Raji (cell line): ENCODE data around the gene DNASE1L3.

Experiments used
- POLR2A ChIP-seq: IDR thresholded peaks from 2 replicates; pipeline ENCODE4 v1.6.1; 2011; ENCODE audit warnings: low read depth, low read length, control low read depth; ENCODE audit not compliant: insufficient read depth

Gene DNASE1L3

DNA sequence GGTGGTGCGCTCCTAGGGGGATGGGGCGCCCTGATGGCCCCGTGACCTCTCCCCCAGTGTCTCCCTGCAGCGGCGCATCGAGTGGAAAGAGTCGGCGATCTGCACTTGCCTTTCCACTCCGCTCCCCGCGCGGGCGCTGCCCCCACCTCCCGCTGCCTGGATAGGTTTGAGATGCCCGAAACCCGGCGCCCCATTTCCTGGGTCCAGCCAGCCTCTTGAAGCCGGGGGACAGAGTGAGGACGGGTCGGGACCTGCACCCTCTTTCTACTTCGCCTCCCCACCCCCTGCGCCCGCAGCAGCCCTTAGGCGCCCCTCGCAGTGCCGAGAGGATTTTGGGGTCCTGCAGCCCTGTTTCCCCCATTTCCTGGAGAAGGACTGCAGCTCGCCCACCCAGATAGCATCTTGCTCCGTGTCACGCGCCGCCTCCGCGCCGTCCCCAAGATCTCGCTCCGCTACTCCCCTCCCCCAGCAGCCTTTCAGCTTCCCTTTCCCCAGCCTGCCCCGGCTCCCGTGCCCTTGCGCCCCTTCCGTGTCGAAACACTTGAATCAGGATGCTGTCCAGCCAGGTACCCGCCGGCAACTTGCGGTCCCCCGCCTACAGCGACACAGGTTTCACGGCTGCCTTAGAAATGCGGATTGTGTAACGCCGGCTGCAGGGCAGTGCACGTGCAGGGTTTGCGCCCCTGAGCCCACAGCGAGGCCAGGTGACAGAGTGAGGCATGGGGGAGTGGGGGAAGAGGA, 27.3 kb upstream of the DNASE1L3 start:
- TF ChIP-seq POLR2A: 0 out of 2 replicates have a peak, but pooled peaks have one; percentile 1

DNA sequence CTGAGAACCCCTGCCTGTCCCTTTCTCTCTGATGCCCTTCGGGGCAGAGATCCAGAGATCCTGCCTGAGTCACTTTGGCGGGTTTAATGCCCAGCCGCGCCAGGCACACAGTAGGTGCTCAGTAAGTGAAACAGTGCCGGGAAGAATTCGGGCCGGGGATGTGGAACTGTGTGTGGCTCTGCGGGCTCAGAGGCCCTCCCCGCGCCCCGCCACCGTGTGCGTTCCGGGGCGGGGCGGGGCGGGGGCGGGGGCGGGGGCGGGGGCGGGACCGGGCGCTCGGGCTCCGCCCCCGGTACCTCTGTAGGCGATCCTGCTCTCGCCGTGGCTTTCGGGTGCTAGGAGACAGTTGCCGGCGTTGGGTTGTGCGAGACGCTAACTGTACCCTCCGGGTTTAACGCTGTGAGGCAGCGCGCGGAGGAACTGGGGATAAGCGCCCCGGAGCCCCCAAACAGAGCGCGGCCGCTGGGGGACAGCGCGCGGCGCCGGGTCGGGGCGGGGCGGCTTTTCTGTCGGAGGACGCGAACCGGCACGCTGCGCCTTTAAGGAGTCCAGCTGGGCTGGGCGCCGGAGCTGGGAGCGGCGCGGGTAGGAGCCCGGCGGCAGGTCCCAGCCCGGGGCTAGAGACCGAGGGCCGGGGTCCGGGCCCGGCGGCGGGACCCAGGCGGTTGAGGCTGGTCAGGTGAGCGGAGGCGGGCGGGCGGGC, 26.6 kb upstream of the DNASE1L3 start, which contains the start of gene ABHD6:
Gene ABHD6, plus strand, starts transcription at position 555 of the 703 bp plus-strand sequence. CDS start 18,795 bp downstream, outside the sequence.
- peak; percentile 64 for TF ChIP-seq POLR2A

DNA sequence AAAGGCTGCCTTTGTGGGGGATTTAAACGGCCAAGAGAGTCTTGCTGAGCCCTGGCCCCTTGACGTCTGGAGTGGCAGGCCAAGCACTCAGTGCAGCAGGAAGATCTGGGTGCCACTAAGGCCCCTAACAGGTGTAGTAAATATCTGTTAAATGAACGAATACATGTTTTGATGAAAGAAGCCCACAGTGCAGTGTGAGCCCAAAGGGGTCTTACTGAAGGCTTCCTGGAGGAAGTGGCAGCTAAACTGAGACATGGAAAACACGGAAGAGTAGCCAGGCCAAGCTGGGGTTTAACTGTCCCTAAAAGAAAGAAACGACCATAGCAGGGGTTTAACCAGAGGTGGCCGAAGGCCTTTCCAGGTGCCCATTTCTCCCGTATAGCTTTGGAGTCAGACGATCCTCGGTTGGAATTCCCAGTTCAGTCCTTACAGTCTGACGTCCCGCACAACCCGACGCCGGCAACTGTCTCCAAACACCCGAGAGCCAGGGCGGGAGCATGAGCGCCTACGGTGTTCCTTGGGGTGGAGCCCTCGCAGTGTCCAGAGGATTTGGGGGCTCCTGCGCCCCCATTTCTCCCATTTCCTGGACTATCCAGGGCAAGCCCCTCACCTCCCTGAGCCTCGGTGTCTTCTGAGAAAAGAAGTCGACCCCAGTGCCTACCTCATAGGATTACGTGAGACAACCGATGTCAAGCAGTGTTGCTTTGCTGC, 25.9 kb upstream of the DNASE1L3 start:
- no peak for TF ChIP-seq POLR2A

DNA sequence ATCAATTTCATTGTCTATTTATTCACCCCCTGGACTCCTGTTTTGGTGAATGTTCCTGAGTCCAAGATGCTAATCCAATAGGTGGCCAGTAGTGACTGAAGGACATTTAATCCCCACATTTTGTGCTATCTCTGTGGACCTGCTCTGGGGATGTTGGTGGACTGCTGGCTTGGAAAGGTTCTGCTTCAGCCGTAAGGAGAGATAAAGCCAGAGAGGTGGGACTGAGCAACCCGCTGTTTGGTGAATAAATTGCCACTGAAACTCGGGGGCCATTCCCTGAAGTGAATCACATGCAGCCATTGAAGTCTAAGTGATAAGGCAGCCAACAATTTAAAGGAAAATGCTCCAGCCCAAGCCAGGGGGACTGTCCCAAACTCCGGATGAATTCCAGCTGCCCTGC, 25.2 kb upstream of the DNASE1L3 start:
- no peak for TF ChIP-seq POLR2A

DNA sequence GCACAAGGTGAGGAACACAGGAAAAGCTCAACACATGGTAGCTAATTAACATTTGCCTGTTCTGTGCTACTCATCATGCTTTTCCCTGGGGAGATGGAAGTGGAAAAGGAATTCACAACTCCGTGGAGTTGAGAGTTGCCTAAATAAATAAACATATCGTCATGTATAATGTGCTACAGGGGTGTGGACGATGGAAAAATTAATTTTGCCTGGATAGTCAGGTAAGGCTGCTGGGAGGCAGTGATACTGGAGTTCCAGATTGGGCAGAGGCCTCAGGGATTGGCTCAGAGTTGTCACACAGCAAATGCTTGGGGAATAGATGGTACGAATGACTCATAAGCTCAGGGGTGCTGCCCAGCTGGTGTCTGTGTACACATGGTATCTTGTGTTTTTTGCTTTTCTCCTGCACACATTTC, 23.8 kb upstream of the DNASE1L3 start:
- no peak for TF ChIP-seq POLR2A

DNA sequence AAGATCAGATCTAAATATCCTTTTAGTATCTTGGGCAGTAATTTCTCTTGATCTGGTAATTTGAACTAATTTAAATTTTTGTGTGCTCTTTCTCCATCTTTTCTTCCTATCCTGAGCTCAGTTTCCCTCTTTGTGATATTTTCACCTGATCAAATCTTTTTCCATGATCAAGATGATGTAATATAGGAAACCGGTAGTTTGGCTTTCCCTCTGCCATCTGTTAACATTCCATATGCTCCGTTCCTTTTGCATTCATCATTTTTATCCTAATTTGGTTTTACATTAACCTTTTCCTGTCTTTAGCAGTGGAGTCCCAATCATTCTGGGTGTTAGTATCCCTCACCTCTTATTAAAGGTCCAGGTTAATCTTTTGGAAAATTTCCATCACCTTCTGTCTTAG, 20.9 kb upstream of the DNASE1L3 start:
- TF ChIP-seq POLR2A: no peak

DNA sequence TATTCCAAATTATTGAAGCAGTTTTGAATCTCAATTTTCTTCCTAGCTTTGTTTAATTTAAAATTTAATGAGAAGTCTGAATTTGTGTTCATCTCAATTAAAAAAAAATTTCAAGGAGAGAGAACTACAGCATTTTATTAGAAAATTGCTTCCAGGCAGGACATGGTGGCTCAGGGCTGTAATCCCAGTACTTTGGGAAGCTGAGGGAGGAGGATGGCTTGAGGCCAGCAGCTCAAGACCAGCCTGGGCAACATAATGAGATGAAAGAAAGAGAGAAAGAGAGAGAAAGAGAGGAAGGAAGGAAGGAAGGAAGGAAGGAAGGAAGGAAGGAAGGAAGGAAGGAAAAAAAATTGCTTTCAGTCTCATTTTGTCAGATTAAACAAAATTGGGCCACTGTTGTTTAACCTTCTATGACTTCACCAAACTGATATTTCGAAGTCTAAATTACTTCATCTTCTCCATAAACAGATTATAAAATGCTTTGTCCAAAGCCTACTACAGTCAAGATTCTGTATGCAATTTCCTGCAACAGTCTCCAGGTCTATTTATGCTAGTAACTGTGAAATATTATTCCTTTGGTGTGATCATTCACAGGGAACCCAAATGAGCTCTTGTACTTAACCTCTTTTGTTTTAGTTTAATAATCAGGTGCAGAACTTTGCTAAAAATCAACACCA, 20.2 kb upstream of the DNASE1L3 start:
- TF ChIP-seq POLR2A: no peak

DNA sequence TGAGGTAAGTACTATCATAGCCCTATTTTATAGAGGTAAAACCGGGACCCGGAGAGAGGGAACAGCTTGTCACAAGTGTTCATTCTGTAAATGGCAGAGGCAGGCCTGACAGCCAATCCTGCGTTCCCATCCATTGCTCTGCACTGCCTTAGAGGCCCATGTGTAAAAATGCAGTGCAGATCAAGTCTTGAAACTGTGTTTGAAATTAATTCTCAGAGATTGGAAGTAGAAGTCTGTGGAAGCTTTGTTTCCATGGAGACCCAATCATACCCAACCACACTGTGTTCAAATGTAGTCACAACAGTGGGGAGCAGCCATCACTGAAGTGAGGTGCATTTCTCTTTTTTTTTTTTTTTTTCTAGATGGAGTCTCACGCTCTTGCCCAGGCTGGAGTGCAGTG, 13.1 kb upstream of the DNASE1L3 start:
- TF ChIP-seq POLR2A: no peak

DNA sequence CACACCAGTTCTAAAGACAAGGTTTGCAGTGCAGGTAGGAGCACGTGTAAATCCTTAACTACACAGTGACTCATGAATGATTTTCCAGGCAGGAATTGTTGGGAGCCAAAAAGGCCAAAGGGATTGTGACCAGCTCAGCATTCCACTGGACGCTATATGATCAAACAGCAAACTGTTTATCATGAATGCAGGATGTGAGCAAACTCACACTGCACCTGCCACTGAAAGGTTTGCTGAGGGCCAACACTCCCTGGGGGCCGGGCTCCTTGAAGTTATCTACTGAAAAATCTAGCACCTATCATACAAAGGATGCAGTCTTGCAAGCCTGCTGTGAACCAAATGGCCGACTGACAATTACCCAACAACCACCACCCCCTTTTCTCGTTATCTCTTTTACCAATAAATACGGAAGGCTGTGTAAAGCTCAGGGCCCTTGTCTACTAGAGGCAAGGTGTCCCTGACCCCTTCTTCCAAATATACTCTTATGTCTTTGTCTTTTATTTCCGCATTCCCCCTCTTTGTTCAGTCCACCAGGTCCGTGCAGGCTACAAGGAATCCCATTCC, 11.5 kb upstream of the DNASE1L3 start:
- no peak for TF ChIP-seq POLR2A

DNA sequence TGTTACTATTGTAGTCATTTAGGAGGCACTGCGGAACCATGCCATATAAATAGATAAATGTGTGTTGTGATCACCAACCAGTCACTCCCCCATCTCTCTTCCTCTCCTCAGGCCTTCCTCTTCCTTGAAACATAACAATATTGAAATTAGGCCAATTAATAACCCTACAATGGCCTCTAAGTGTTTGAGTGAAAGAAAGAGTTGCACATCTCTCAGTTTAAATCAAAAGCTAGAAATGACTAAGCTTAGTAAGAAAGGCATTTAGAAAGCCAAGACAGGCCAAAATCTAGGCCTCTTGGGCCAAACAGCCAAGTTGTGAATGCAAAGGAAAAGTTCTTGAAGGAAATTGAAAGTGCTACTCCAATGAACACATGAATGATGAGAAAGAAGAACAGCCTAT, 8.1 kb upstream of the DNASE1L3 start:
- TF ChIP-seq POLR2A: no peak

DNA sequence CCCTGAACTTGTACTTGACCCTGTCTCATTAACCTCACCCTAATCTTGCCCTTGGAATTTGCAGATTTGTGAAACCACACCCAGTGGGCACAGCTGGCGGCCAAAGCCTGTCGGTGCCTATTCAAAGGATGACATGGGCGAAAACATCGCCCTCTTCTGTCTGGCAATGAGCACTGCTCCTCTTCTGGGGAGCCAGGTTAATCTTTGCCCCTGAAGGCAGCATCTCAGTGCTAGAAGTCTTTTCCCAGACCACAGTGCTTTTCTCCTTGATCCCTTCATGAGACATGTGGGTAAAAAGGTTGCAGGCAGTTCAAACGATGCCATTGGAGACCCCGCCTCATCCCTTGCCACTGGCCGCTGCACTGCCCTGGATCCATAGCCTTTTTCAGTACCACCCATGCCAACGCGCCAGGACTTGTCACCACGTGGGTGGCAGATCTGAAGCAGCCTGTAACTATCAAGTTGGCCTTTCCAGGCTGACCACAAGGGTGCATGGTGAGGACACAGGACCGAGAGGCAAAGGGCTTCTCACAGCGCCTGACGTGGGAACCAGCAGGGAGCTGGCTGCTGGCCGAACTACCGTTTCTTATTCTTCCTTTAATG, 6.5 kb upstream of the DNASE1L3 start:
- TF ChIP-seq POLR2A: peak; percentile 41

DNA sequence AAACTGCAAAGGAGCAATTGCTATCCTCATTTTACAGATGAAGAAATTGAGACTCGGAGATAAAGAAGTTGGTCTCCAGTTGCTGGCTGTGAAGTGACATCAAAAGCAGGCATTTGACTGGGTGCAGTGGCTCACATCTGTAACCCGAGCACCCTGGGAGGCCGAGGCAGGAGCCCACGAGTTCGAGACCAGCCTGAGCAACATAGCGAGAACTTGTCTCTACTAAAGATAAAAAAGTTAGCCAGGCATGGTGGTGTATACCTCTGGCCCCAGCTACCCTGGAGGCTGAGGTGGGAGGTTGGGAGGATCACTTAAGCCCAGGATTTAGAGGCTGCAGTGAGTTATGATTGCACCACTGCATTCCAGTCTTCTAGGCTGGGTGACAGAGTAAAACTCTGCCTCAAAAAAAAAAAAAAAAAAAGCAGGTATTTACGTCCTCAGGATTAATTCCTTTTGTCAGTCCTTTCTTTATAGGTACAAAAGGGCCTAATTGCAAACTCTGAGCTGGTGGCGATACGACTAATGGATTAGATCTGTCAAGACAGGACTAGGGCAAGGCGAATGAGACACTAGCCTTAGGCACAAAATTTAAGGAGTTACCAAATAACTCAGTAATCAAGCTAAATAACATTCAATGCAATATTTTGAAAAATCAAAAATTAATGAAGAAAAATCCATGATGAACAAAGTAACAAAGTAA, 5.9 kb upstream of the DNASE1L3 start:
- no peak for TF ChIP-seq POLR2A

DNA sequence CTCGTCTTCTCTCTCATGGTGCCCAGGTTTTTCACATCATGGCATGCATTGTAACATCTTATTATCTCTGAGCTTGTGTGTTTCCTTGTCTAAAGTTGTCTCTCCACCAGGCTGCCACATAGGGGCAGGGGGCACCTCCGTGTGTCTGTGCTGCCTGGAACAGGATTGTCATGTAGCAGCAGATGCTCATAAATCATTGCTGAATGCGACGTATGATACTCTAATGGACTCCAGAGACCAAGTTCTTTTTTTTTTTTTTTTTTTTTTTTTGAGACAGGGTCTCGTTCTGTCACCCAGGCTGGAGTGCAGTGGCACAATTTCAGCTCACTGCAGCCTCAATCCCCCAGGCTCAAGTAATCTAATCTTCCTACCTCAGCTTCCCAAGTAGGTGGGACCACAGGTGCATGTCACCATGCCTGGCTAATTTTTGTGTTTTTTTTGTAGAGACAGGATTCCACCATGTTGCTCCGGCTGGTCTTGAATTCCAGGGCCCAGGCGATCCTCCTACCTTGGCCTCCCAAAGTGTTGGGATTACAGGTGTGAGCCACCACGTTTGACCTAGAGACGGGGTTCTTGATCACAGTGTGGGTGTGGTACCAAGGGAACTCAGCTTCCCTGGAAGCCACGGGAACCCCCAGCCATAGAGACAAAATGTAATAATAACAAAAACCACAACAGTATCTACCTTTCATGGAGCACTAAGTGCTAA, 4.7 kb upstream of the DNASE1L3 start:
- no peak for TF ChIP-seq POLR2A
